Lower leg skin (tissue), 3 donors: ENCODE measurements around the gene PACS1.

Source experiments
- POLR2A ChIP-seq, 2 donors: fragments of 450-650 bp; IDR thresholded peaks; one replicate each; pipeline ENCODE4 v1.6.1; 2016 to 2017; ENCODE audit warnings: antibody characterized with exemption in 2 of 2, mild to moderate bottlenecking in 1 of 2, moderate library complexity in 1 of 2
- TF ChIP-seq, protein P1 (sequence below), 3 donors: fragments of 450-650 bp; IDR thresholded peaks; one replicate each; pipeline ENCODE4 v1.5.1; 2016; ENCODE audit warnings: antibody characterized with exemption in 3 of 3, mild to moderate bottlenecking in 3 of 3, moderate library complexity in 2 of 3

DNA sequence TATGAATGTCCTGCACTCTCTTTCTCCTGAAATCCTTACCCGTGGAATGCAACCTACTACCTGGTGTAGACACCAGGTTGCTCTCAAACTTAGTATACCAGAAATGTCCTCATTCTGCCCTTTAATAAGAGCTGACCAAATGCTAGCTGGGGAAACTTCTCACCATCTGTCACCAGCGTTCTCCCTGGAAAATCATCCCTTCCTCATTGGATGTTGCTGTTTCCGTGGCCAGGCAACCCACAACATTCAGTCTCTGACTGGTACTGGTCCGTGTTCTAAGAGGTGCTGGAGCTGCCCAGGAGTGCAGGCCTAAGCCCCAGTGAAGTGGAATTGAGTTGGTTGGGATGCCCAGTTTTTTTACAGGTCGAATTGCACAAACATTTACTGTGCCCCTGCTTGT lies 157.6 kb downstream of the PACS1 start:
- TF ChIP-seq, protein P1, sequence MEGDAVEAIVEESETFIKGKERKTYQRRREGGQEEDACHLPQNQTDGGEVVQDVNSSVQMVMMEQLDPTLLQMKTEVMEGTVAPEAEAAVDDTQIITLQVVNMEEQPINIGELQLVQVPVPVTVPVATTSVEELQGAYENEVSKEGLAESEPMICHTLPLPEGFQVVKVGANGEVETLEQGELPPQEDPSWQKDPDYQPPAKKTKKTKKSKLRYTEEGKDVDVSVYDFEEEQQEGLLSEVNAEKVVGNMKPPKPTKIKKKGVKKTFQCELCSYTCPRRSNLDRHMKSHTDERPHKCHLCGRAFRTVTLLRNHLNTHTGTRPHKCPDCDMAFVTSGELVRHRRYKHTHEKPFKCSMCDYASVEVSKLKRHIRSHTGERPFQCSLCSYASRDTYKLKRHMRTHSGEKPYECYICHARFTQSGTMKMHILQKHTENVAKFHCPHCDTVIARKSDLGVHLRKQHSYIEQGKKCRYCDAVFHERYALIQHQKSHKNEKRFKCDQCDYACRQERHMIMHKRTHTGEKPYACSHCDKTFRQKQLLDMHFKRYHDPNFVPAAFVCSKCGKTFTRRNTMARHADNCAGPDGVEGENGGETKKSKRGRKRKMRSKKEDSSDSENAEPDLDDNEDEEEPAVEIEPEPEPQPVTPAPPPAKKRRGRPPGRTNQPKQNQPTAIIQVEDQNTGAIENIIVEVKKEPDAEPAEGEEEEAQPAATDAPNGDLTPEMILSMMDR (IDR thresholded peaks at IDR 0.05): no peak
- no peak for TF ChIP-seq POLR2A (IDR thresholded peaks at IDR 0.05)
